Measurements from ENCODE around the gene RALGAPB.

Gene RALGAPB

DNA sequence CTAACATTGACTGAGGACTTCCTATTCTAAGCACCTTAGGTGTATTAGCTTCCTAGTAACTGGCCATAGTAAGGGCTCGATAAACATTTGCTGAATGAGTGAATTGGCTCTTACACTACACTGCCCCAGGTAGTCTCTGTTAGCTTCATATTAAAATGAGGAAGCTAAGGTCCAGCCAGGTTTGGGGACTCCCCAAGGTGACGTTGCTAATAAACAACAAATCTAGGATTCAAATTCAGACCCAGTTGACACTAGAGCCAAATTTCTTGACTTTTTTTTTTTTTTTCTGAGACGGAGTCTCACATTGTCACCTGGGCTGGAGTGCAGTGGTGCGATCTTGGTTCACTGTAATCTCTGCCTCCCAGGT, 145.2 kb downstream of the RALGAPB start:
- no peak for DNase-seq

DNA sequence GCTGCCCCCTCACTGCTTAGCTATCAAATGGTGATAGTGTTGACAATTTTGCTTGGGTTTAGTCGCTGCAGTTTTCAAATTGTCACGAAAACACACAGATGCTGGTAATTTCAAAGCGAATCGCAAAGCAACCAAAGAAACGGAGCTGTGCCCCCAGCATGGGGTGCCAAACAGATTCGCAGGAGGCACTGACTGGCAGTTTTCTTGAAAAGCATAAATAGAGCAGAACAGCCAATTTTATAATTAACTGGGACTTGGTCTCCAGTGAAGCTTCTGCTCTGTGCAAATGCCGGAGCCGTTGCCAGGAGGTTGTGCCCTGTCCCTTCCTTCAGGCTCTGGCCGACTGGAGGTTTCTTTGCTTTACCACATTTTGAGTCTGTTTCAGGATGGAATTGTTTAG, 147.8 kb downstream of the RALGAPB start:
- DNase-seq, result no peak

DNA sequence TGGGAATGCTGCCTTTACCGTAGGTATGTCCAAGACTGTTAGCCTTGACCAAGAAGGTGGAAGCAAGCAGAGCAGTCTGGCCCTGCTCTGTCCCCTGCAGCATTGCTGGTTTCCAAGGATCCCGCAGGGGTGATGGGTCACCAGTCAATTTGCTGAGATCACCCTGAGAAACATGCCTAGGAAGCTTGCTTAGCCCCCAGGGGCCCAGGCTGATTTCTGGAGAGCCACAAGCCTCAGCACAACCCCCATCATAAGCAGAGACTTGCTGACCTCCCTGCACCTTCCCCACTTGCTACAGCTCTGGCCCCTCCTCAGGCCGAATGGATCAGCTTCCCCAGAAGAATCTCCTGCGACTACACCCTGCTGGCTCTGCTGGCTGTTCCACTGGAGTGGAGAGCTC, 150.4 kb downstream of the RALGAPB start:
- no peak for DNase-seq

DNA sequence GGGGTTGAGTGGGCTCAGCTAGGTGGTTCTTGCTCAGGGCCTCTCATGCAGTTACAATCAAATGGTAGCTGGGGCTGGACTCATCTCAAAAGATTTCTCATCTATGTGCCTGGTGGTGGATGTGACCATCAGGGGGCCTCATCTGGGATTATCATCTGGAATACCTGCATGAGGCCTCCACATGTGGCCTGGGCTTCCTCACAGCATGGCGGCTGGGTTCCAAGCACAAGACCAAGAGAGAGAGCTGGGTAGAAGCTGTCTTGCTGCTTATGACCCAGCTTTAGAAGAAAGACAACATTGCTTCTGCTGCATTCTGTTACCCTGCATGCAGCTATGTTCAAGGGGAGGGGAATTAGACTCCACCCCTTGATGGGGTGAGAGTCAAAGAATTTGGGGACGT, 151.4 kb downstream of the RALGAPB start:
- DNase-seq, result no peak

DNA sequence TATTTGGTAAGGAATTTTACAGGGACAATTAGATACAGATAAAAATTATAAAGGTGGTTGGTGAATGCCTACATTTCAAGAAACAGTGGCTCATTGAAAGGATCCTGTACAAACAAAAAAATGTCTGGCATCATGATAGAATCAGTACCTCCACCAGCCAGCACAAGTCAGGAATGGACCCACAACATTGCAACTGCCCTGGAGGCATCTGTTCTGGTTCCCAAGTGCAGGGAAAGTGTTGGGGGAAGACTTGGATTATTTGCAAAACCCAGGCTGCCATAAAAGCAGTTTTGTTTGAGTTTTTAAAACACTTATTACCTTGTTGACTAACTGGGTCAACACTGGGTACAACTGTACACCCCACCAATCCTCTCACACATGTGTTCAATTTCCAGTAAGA, 153.3 kb downstream of the RALGAPB start:
- DNase-seq, result no peak

DNA sequence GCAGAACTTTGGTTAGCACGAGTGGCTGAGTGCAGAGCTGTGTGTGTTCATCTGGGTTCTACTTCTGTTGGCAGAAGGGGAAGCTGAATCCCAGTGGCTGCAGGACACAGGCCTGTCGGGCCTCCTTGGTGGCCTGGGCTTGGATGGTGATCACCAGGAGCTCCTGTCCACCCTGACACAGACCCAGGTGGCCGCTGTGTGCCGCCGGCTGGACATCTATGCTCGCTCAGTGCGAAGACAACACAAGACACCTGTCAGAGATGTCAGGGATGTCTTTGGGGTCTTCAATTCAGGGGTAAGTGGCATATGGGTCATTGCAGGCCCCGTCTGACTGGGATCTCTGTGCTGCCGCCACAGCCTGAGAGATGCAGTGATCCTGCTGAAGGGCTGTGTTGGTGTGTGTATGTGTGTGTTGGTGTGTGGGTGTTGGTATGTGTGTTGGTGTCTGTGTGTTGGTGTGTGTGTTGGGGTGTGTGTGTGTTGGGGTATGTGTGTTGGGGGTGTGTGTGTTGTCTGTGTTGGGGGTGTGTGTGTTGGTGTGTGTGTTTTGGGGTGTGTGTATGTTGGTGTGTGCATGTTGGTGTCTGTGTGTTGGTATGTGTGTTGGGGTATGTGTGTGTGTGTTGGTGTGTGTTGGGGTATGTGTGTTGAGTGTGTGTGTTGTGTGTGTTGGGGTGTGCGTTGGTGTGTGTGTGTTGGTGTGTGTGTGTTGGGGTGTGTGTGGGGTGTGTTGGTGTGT, 154.4 kb downstream of the RALGAPB start:
- DNase-seq, result no peak
